Ishikawa (cell line): ENCODE measurements around the gene POU5F2.

ENCODE experiments used
- RAD21 ChIP-seq: IDR thresholded peaks from 2 replicates; pipeline ENCODE4 v1.6.1; 2012; ENCODE audit warnings: low read depth
- YY1 ChIP-seq: IDR thresholded peaks from 2 replicates; pipeline ENCODE4 v1.6.1; 2012; ENCODE audit warnings: low read depth

DNA sequence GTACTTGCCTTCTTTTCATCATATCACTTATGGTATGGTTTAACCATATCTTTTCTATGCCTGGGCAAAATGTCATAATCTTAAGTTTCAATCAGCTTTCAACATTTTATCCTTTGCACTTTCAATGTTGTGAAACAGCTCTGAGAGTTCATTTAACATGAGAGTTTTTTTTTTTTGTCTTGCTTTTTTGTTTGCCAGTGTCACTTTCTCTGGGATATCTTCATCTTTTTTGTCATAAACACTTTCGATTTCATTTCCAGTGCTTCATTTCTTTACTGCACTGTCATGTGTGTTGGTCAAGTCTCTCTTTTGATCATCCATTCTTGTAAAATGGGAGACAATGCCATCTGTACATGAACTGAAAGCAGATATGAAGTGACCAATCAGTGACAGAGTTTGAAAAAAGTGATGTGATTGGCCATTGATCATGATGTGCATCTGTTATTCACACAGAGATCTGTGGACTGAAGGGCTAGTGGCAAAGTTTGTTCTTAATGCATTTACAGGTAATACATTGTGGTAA, 7.5 kb upstream of the POU5F2 start:
- TF ChIP-seq YY1 (no peak), RAD21 (no peak)
